HEK293 (cell line): ENCODE results near the gene KDM6A.

Experiments used
- HOXC10 ChIP-seq: sonication (generic); formaldehyde crosslinking; IDR thresholded peaks from 2 replicates; pipeline ENCODE4 v1.8.1; 2023; ENCODE audit warnings: mild to moderate bottlenecking, missing genetic modification reagents
- SALL2 ChIP-seq: fragments of 450-650 bp; formaldehyde crosslinking; IDR thresholded peaks from 2 replicates; pipeline ENCODE4 v1.5.0; 2017; ENCODE audit warnings: missing biosample characterization, mild to moderate bottlenecking, missing genetic modification characterization, borderline replicate concordance
- SP3 ChIP-seq: fragments of 450-650 bp; formaldehyde crosslinking; IDR thresholded peaks from 2 replicates; pipeline ENCODE4 v1.5.1; 2016; ENCODE audit warnings: missing biosample characterization, missing genetic modification characterization
- ZBTB26 ChIP-seq: fragments of 450-650 bp; formaldehyde crosslinking; optimal IDR thresholded peaks from 2 replicates; pipeline ENCODE3; 2016; ENCODE audit warnings: missing biosample characterization, mild to moderate bottlenecking, missing genetic modification characterization
- ZNF133 ChIP-seq: fragments of 450-650 bp; formaldehyde crosslinking; IDR thresholded peaks from 2 replicates; pipeline ENCODE4 v1.5.1; 2016; ENCODE audit warnings: missing biosample characterization, missing genetic modification characterization
- ZNF202 ChIP-seq: fragments of 450-650 bp; formaldehyde crosslinking; IDR thresholded peaks from 2 replicates; pipeline ENCODE4 v1.5.1; 2016; ENCODE audit warnings: missing biosample characterization, missing genetic modification characterization, borderline replicate concordance
- ZNF24 ChIP-seq: fragments of 450-650 bp; formaldehyde crosslinking; IDR thresholded peaks from 2 replicates; pipeline ENCODE4 v1.5.1; 2016; ENCODE audit warnings: missing biosample characterization, missing genetic modification characterization
- ZNF391 ChIP-seq: fragments of 450-650 bp; formaldehyde crosslinking; IDR thresholded peaks from 2 replicates; pipeline ENCODE4 v1.5.1; 2016; ENCODE audit warnings: low read depth, missing biosample characterization, missing genetic modification characterization, borderline replicate concordance
- ZNF629 ChIP-seq: fragments of 450-650 bp; formaldehyde crosslinking; IDR thresholded peaks from 2 replicates; pipeline ENCODE4 v1.5.1; 2017; ENCODE audit warnings: missing biosample characterization, missing genetic modification characterization
- ZSCAN30 ChIP-seq: fragments of 450-650 bp; IDR thresholded peaks from 2 replicates; pipeline ENCODE4 v1.5.1; 2018; ENCODE audit warnings: missing biosample characterization, mild to moderate bottlenecking, missing genetic modification characterization, moderate library complexity
- TF ChIP-seq, protein P1 (sequence below): fragments of 450-650 bp; formaldehyde crosslinking; IDR thresholded peaks from 2 replicates; pipeline ENCODE4 v1.5.1; 2016; ENCODE audit warnings: missing biosample characterization, missing genetic modification characterization
- TF ChIP-seq, protein P2 (sequence below): fragments of 450-650 bp; formaldehyde crosslinking; IDR thresholded peaks from 2 replicates; pipeline ENCODE4 v1.5.1; 2016; ENCODE audit warnings: missing biosample characterization, missing genetic modification characterization

GRCh38 chrX:45070116-45071007 lies 197.4 kb downstream of the KDM6A start:
- TF ChIP-seq HOXC10 (CRISPR knock-in tag) (no peak), ZNF391 (tag by site-specific recombination) (no peak), ZSCAN30 (0 out of 2 replicates have a peak, but pooled peaks have one; percentile 43), ZBTB26 (tag by site-specific recombination) (no peak), ZNF629 (tag by site-specific recombination) (no peak), ZNF202 (tag by site-specific recombination) (no peak), SALL2 (no peak), ZNF133 (tag by site-specific recombination) (no peak), SP3 (tag by site-specific recombination) (no peak), ZNF24 (tag by site-specific recombination) (no peak)
- TF ChIP-seq, protein P1, sequence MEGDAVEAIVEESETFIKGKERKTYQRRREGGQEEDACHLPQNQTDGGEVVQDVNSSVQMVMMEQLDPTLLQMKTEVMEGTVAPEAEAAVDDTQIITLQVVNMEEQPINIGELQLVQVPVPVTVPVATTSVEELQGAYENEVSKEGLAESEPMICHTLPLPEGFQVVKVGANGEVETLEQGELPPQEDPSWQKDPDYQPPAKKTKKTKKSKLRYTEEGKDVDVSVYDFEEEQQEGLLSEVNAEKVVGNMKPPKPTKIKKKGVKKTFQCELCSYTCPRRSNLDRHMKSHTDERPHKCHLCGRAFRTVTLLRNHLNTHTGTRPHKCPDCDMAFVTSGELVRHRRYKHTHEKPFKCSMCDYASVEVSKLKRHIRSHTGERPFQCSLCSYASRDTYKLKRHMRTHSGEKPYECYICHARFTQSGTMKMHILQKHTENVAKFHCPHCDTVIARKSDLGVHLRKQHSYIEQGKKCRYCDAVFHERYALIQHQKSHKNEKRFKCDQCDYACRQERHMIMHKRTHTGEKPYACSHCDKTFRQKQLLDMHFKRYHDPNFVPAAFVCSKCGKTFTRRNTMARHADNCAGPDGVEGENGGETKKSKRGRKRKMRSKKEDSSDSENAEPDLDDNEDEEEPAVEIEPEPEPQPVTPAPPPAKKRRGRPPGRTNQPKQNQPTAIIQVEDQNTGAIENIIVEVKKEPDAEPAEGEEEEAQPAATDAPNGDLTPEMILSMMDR (tag by site-specific recombination) = no peak; the same call in 1 of the 2 replicates
- TF ChIP-seq, protein P2, sequence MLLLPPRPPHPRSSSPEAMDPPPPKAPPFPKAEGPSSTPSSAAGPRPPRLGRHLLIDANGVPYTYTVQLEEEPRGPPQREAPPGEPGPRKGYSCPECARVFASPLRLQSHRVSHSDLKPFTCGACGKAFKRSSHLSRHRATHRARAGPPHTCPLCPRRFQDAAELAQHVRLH (tag by site-specific recombination) = no peak
